ENCODE results near the gene RNASEH2A. TPM values are rescaled to one million over a fixed set of nuclear protein-coding genes. Genes with fewer than 3 reads are reported as not detected.

The RNASEH2A gene
- total and polyA plus RNA-seq, 2 of the 13 experiments (the other 11 are each of a cell fraction or from before 2014, with no cell fraction given): 25.1 to 35.8 TPM

DNA sequence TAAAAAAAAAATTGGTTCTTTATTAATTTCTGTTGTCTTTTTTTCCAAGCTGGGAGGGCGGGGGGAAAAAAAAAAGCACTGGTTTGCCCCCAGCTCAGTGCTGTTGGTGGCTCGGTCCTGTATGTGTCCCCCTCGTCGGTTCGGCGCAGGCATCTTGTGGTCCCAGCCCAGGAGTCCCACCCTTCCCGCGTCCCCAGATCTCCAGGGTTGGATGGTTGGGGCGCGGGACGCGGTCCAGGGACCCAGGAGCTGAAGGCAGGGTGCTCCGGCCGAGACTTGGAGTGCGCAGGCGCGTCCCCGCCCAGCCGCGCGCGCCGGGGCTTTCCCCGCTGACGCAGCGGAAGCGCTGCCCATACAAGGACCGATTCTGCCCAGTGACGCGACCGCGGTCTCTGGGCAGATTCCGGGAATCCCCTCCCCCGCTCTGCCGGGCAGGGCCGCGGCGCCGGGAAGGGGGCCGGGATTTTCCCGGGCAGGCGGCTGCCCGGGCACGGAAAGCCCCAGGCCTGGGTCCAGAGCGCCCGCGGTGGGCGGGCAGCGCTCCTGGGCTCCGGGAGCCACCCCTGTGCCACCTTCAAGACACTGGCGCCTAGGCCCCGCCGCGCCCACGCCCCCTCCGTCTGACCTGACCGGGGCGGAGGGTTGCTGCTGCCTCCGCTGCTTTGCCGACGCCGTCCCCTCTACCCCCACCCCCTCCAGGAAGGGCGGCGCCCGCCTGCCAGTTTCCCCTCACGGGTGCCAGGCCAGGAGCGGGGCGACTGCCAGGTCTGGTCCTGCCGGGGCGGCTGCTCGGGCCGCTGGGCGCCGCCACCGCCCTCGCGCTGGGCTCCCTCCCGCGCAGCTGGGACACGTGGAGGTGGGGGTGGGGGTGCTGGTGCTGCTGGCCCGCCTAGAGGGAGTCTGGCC is 12.8 kb upstream of the RNASEH2A start (continued):
- TF ChIP-seq MTF2 (CRISPR knock-in tag; IDR thresholded peaks at IDR 0.05; ENCODE audit: borderline replicate concordance) (peak; percentile 42; the same call in 1 of the 2 replicates), IRF1 (CRISPR knock-in tag; IDR thresholded peaks at IDR 0.05; ENCODE audit: low read depth) (0 out of 2 replicates have a peak, but pooled peaks have one; percentile 35), ZNF713 (CRISPR knock-in tag; IDR thresholded peaks at IDR 0.05) (0 out of 2 replicates have a peak, but pooled peaks have one; percentile 32), ZNF670 (CRISPR knock-in tag; IDR thresholded peaks at IDR 0.05; ENCODE audit: borderline replicate concordance) (0 out of 2 replicates have a peak, but pooled peaks have one; percentile 44), ZFP82 (CRISPR knock-in tag; IDR thresholded peaks at IDR 0.05; ENCODE audit: borderline replicate concordance) (no peak), ZNF383 (CRISPR knock-in tag; IDR thresholded peaks at IDR 0.05; ENCODE audit: borderline replicate concordance) (no peak), HOXA7 (CRISPR knock-in tag; IDR thresholded peaks at IDR 0.05) (no peak), ZNF33A (CRISPR knock-in tag; IDR thresholded peaks at IDR 0.05; ENCODE audit: borderline replicate concordance) (no peak), ZSCAN22 (CRISPR knock-in tag; IDR thresholded peaks at IDR 0.05) (peak; percentile 88), ATRX (CRISPR knock-in tag; IDR thresholded peaks at IDR 0.05; ENCODE audit: borderline replicate concordance) (no peak), ZBTB26 (CRISPR knock-in tag; IDR thresholded peaks at IDR 0.05; ENCODE audit: borderline replicate concordance) (peak; percentile 53; the same call in 1 of the 2 replicates)
- TF ChIP-seq, protein P1, sequence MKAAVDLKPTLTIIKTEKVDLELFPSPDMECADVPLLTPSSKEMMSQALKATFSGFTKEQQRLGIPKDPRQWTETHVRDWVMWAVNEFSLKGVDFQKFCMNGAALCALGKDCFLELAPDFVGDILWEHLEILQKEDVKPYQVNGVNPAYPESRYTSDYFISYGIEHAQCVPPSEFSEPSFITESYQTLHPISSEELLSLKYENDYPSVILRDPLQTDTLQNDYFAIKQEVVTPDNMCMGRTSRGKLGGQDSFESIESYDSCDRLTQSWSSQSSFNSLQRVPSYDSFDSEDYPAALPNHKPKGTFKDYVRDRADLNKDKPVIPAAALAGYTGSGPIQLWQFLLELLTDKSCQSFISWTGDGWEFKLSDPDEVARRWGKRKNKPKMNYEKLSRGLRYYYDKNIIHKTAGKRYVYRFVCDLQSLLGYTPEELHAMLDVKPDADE (CRISPR knock-in tag; IDR thresholded peaks at IDR 0.05): no peak
- TF ChIP-seq, protein P2, sequence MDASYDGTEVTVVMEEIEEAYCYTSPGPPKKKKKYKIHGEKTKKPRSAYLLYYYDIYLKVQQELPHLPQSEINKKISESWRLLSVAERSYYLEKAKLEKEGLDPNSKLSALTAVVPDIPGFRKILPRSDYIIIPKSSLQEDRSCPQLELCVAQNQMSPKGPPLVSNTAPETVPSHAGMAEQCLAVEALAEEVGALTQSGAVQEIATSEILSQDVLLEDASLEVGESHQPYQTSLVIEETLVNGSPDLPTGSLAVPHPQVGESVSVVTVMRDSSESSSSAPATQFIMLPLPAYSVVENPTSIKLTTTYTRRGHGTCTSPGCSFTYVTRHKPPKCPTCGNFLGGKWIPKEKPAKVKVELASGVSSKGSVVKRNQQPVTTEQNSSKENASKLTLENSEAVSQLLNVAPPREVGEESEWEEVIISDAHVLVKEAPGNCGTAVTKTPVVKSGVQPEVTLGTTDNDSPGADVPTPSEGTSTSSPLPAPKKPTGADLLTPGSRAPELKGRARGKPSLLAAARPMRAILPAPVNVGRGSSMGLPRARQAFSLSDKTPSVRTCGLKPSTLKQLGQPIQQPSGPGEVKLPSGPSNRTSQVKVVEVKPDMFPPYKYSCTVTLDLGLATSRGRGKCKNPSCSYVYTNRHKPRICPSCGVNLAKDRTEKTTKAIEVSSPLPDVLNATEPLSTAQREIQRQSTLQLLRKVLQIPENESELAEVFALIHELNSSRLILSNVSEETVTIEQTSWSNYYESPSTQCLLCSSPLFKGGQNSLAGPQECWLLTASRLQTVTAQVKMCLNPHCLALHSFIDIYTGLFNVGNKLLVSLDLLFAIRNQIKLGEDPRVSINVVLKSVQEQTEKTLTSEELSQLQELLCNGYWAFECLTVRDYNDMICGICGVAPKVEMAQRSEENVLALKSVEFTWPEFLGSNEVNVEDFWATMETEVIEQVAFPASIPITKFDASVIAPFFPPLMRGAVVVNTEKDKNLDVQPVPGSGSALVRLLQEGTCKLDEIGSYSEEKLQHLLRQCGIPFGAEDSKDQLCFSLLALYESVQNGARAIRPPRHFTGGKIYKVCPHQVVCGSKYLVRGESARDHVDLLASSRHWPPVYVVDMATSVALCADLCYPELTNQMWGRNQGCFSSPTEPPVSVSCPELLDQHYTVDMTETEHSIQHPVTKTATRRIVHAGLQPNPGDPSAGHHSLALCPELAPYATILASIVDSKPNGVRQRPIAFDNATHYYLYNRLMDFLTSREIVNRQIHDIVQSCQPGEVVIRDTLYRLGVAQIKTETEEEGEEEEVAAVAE (CRISPR knock-in tag; IDR thresholded peaks at IDR 0.05; ENCODE audit: borderline replicate concordance): no peak; the same call in 1 of the 2 replicates
- TF ChIP-seq, protein P3, sequence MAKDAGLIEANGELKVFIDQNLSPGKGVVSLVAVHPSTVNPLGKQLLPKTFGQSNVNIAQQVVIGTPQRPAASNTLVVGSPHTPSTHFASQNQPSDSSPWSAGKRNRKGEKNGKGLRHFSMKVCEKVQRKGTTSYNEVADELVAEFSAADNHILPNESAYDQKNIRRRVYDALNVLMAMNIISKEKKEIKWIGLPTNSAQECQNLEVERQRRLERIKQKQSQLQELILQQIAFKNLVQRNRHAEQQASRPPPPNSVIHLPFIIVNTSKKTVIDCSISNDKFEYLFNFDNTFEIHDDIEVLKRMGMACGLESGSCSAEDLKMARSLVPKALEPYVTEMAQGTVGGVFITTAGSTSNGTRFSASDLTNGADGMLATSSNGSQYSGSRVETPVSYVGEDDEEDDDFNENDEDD (CRISPR knock-in tag; IDR thresholded peaks at IDR 0.05; ENCODE audit: borderline replicate concordance): peak; percentile 72
